Neuronal stem cell (in vitro differentiated cells): ENCODE results near the gene WNT2.

Source experiments
- DNase-seq: peaks from one replicate; pipeline ENCODE4 v3.0.0-alpha.2; 2013; ENCODE audit warnings: low spot score
- H2AFZ ChIP-seq: one replicate; pipeline ENCODE4 v1.6.1; 2013; ENCODE audit warnings: mild to moderate bottlenecking, low read length, inconsistent platforms
- H2AK5ac ChIP-seq: 2 replicates; pipeline ENCODE4 v1.6.1; 2013; ENCODE audit warnings: low read depth, mild to moderate bottlenecking, inconsistent platforms, low read length, moderate library complexity, mixed read lengths
- H2BK120ac ChIP-seq: 2 replicates; pipeline ENCODE4 v1.6.1; 2013; ENCODE audit warnings: low read depth, mild to moderate bottlenecking, inconsistent platforms, low read length, moderate library complexity, mixed read lengths
- H2BK12ac ChIP-seq: one replicate; pipeline ENCODE4 v1.6.1; 2013; ENCODE audit warnings: low read length, inconsistent platforms
- H2BK15ac ChIP-seq: 2 replicates; pipeline ENCODE4 v1.6.1; 2013; ENCODE audit warnings: mild to moderate bottlenecking, low read length, inconsistent platforms, mixed read lengths
- H2BK5ac ChIP-seq: one replicate; pipeline ENCODE4 v1.6.1; 2013; ENCODE audit warnings: inconsistent platforms, mild to moderate bottlenecking, low read length, moderate library complexity
- H3K14ac ChIP-seq: one replicate; pipeline ENCODE4 v1.6.1; 2013; ENCODE audit warnings: low read length, inconsistent platforms
- H3K18ac ChIP-seq: 2 replicates; pipeline ENCODE4 v1.6.1; 2013; ENCODE audit warnings: low read length, inconsistent platforms
- H3K23ac ChIP-seq: 2 replicates; pipeline ENCODE4 v1.6.1; 2013; ENCODE audit warnings: low read depth, mild to moderate bottlenecking, mixed read lengths, low read length, inconsistent platforms; ENCODE audit not compliant: poor library complexity
- H3K27ac ChIP-seq: replicated peaks from 3 replicates; pipeline ENCODE4 v1.5.1; 2013; ENCODE audit warnings: low read length, inconsistent platforms
- H3K27me3 ChIP-seq, 3 experiments: 2 replicates each; pipeline ENCODE4 v1.6.1; 2013; ENCODE audit warnings: low read length in 3 of 3, mild to moderate bottlenecking in 2 of 3, inconsistent platforms in 1 of 3, low read depth in 1 of 3, mixed read lengths in 1 of 3, moderate library complexity in 1 of 3; ENCODE audit not compliant: control insufficient read depth in 3 of 3, insufficient read depth in 3 of 3
- H3K36me3 ChIP-seq, 2 donors: replicated peaks in 1 of 2; 2 replicates each; pipeline ENCODE4 v1.6.1; 2013; ENCODE audit warnings: low read length in 2 of 2; ENCODE audit not compliant: control insufficient read depth in 2 of 2, insufficient read depth in 2 of 2
- H3K4ac ChIP-seq: 2 replicates; pipeline ENCODE4 v1.6.1; 2013; ENCODE audit warnings: inconsistent platforms, mild to moderate bottlenecking, low read length, moderate library complexity
- H3K4me1 ChIP-seq, 2 donors: 1 replicate in 1 of 2; 2 replicates in 1 of 2; pipeline ENCODE4 v1.6.1; 2013; ENCODE audit warnings: low read length in 2 of 2, low read depth in 1 of 2; ENCODE audit not compliant: control insufficient read depth in 2 of 2, insufficient read depth in 1 of 2
- H3K4me2 ChIP-seq: one replicate; pipeline ENCODE4 v1.6.1; 2013; ENCODE audit warnings: mild to moderate bottlenecking, low read length, inconsistent platforms; ENCODE audit not compliant: insufficient read depth, poor library complexity, severe bottlenecking
- H3K4me3 ChIP-seq, 2 donors: 2 replicates each; pipeline ENCODE4 v1.5.1; 2013; ENCODE audit warnings: low read length in 2 of 2, mild to moderate bottlenecking in 2 of 2, inconsistent platforms in 1 of 2, moderate library complexity in 1 of 2
- H3K79me1 ChIP-seq: one replicate; pipeline ENCODE4 v1.6.1; 2013; ENCODE audit warnings: low read depth, mild to moderate bottlenecking, inconsistent platforms, low read length, moderate library complexity
- H3K9ac ChIP-seq: one replicate; pipeline ENCODE4 v1.6.1; 2013; ENCODE audit warnings: mild to moderate bottlenecking, low read depth, low read length, inconsistent platforms; ENCODE audit not compliant: poor library complexity
- H3K9me3 ChIP-seq, 2 donors: replicated peaks in 1 of 2; 2 replicates each; pipeline versions ENCODE3 to v1.6.1; 2013; ENCODE audit warnings: low read length in 2 of 2, mild to moderate bottlenecking in 2 of 2, inconsistent platforms in 1 of 2, low read depth in 1 of 2, mixed read lengths in 1 of 2, moderate library complexity in 1 of 2; ENCODE audit not compliant: control insufficient read depth in 2 of 2, insufficient read depth in 1 of 2
- H4K8ac ChIP-seq: one replicate; pipeline ENCODE4 v1.6.1; 2013; ENCODE audit warnings: low read depth, mild to moderate bottlenecking, inconsistent platforms, low read length, moderate library complexity
- H4K91ac ChIP-seq: one replicate; pipeline ENCODE4 v1.6.1; 2013; ENCODE audit warnings: low read length, low read depth, mild to moderate bottlenecking, inconsistent platforms; ENCODE audit not compliant: poor library complexity
- WGBS, 2 donors: extraction: QIAGEN DNeasy Blood & Tissue Kit; methylation state at CpG; one replicate each; pipeline ENCODE4 v1.1.7; 2013; ENCODE audit warnings: missing lambda C conversion rate in 2 of 2, mixed read lengths in 1 of 2; ENCODE audit not compliant: insufficient read length in 2 of 2, insufficient replicate concordance in 1 of 2; ENCODE audit errors: extremely low coverage in 2 of 2; 5-methylcytosine and 5-hydroxymethylcytosine counted together

The WNT2 gene

GRCh38 chr7:117270371-117270770, 52.5 kb downstream of the WNT2 start:
- Histone ChIP-seq H3K4me1 (no peaks in the 10 kb centered on the region), H4K91ac (no peak overlapping the region), H3K27me3 (peaks cover 0 to 6% (median 0%) of the 10 kb centered on the region in 3 experiments), H2BK15ac (no peak overlapping the region), H3K4me2 (no peak overlapping the region), H3K79me1 (no peaks in the 10 kb centered on the region), H2BK12ac (no peak overlapping the region), H3K14ac (no peak overlapping the region), H3K4me3 (no peak overlapping the region), H3K18ac (no peak overlapping the region), H2BK5ac (no peak overlapping the region), H3K9ac (no peak overlapping the region), H3K9me3 (no peaks in the 10 kb centered on the region), H3K36me3 (no peaks in the 10 kb centered on the region), H2BK120ac (no peak overlapping the region), H2AK5ac (no peak overlapping the region), H3K4ac (no peak overlapping the region), H4K8ac (no peak overlapping the region), H3K27ac (no peak overlapping the region), H2AFZ (no peak overlapping the region), H3K23ac (no peak overlapping the region)
- DNase-seq, result no peak
- no CpG with 5 or more reads among the region's 9 CpGs for WGBS, 2 donors

- H3K4me3 ChIP-seq, result no peak overlapping the region
- H2BK15ac ChIP-seq, result no peak overlapping the region
- H3K18ac ChIP-seq, result no peak overlapping the region
- H2BK120ac ChIP-seq, result no peak overlapping the region
- no CpG with 5 or more reads among the region's 3 CpGs for WGBS, 2 donors
- no peak overlapping the region for H3K27ac ChIP-seq
- no peaks in the 10 kb centered on the region for H3K4me1 ChIP-seq
- H3K14ac ChIP-seq, result no peak overlapping the region
- H2AFZ ChIP-seq, result no peak overlapping the region
- no peak overlapping the region for H4K8ac ChIP-seq
- H3K9me3 ChIP-seq, result no peaks in the 10 kb centered on the region
- no peak overlapping the region for H2AK5ac ChIP-seq
- no peak overlapping the region for H3K23ac ChIP-seq
- H2BK5ac ChIP-seq, result no peak overlapping the region
- H3K79me1 ChIP-seq, result no peaks in the 10 kb centered on the region
- no peak overlapping the region for H4K91ac ChIP-seq
- no peak overlapping the region for H2BK12ac ChIP-seq
- H3K9ac ChIP-seq, result no peak overlapping the region
- H3K27me3 ChIP-seq, result peaks cover 0 to 4% (median 0%) of the 10 kb centered on the region in 3 experiments
- H3K36me3 ChIP-seq, result no peaks in the 10 kb centered on the region
- DNase-seq, result no peak
- no peak overlapping the region for H3K4ac ChIP-seq
- H3K4me2 ChIP-seq, result no peak overlapping the region
Observed at GRCh38 chr7:117269886-117270285, 53.0 kb downstream of the WNT2 start.

GRCh38 chr7:117269417-117269816, 53.4 kb downstream of the WNT2 start:
- Histone ChIP-seq H3K36me3 (no peaks in the 10 kb centered on the region), H3K27me3 (peaks cover 0 to 3% (median 0%) of the 10 kb centered on the region in 3 experiments), H3K4me3 (no peak overlapping the region), H3K79me1 (no peaks in the 10 kb centered on the region), H2BK5ac (no peak overlapping the region), H3K9me3 (no peaks in the 10 kb centered on the region), H3K9ac (no peak overlapping the region), H2BK120ac (no peak overlapping the region), H3K4me2 (no peak overlapping the region), H3K23ac (no peak overlapping the region), H3K4ac (no peak overlapping the region), H3K4me1 (no peaks in the 10 kb centered on the region), H2AK5ac (no peak overlapping the region), H2AFZ (no peak overlapping the region), H4K91ac (no peak overlapping the region), H3K14ac (no peak overlapping the region), H4K8ac (no peak overlapping the region), H3K27ac (no peak overlapping the region), H2BK12ac (no peak overlapping the region), H2BK15ac (no peak overlapping the region), H3K18ac (no peak overlapping the region)
- whole genome bisulfite sequencing, 2 donors, result no CpG with 5 or more reads among the region's 5 CpGs
- no peak for DNase-seq

- no peak overlapping the region for H2BK5ac ChIP-seq
- H4K91ac ChIP-seq, result no peak overlapping the region
- H3K27me3 ChIP-seq, result no peaks in the 10 kb centered on the region
- no peak overlapping the region for H3K9ac ChIP-seq
- H3K23ac ChIP-seq, result no peak overlapping the region
- H2AK5ac ChIP-seq, result no peak overlapping the region
- no peak overlapping the region for H3K27ac ChIP-seq
- H3K79me1 ChIP-seq, result no peaks in the 10 kb centered on the region
- H3K4me2 ChIP-seq, result no peak overlapping the region
- no peaks in the 10 kb centered on the region for H3K4me1 ChIP-seq
- no peak overlapping the region for H3K18ac ChIP-seq
- no peaks in the 10 kb centered on the region for H3K36me3 ChIP-seq
- H2BK120ac ChIP-seq, result no peak overlapping the region
- WGBS, 2 donors, result no CpG with 5 or more reads among the region's 1 CpG
- no peak overlapping the region for H3K4ac ChIP-seq
- no peak overlapping the region for H2BK12ac ChIP-seq
- H2BK15ac ChIP-seq, result no peak overlapping the region
- no peak for DNase-seq
- H4K8ac ChIP-seq, result no peak overlapping the region
- no peak overlapping the region for H3K4me3 ChIP-seq
- H3K9me3 ChIP-seq, result no peaks in the 10 kb centered on the region
- no peak overlapping the region for H2AFZ ChIP-seq
- no peak overlapping the region for H3K14ac ChIP-seq
Observed at GRCh38 chr7:117264716-117265115, 58.1 kb downstream of the WNT2 start.
